HL-60 (cell line): ENCODE measurements around the gene ACOT12.
A peak's percentile ranks its signal among the peaks of the same experiment; 100 is the strongest.
"Not testable (repeated sequence)": the region's sequence is repeated elsewhere in the genome, so short reads cannot be mapped to it uniquely, and the experiment has no call there.

Experiments used
- DNase-seq, 2 experiments: peaks; one replicate each; pipeline ENCODE4 v3.0.0-alpha.2; 2010 to 2020; ENCODE audit warnings: low read depth in 1 of 2, low spot score in 1 of 2
- H3K27ac ChIP-seq: fragments of 250-450 bp; sonication (Bioruptor Pico); replicated peaks from 2 replicates; pipeline ENCODE4 v1.5.1; 2020; ENCODE audit warnings: mild to moderate bottlenecking, moderate library complexity
- H3K27me3 ChIP-seq: fragments of 250-450 bp; sonication (Bioruptor Pico); 2 replicates; pipeline ENCODE4 v1.5.1; 2021; ENCODE audit warnings: mild to moderate bottlenecking, moderate library complexity; ENCODE audit not compliant: insufficient read depth, poor library complexity, severe bottlenecking
- H3K4me3 ChIP-seq: replicated peaks from 2 replicates; pipeline ENCODE4 v1.5.1; 2011; ENCODE audit warnings: mild to moderate bottlenecking, control low read depth, low read length; ENCODE audit not compliant: insufficient read depth
- GABPA ChIP-seq: IDR thresholded peaks from 2 replicates; pipeline ENCODE4 v1.6.1; 2012; ENCODE audit warnings: low read depth
- POLR2AphosphoS5 ChIP-seq: IDR thresholded peaks from 2 replicates; pipeline ENCODE4 v1.6.1; 2012; ENCODE audit warnings: low read depth
- SPI1 ChIP-seq: IDR thresholded peaks from 2 replicates; pipeline ENCODE4 v1.6.1; 2012; ENCODE audit warnings: low read depth, mild to moderate bottlenecking, borderline replicate concordance
- TF ChIP-seq, protein P1 (sequence below): IDR thresholded peaks from one replicate; pipeline ENCODE4 v1.5.1; 2011; ENCODE audit warnings: low read length, control low read depth, inconsistent platforms; ENCODE audit not compliant: insufficient read depth
- TF ChIP-seq, protein P2 (sequence below): IDR thresholded peaks from 2 replicates; pipeline ENCODE4 v1.6.1; 2012; ENCODE audit warnings: low read depth; ENCODE audit not compliant: insufficient replicate concordance

ACOT12 gene

DNA sequence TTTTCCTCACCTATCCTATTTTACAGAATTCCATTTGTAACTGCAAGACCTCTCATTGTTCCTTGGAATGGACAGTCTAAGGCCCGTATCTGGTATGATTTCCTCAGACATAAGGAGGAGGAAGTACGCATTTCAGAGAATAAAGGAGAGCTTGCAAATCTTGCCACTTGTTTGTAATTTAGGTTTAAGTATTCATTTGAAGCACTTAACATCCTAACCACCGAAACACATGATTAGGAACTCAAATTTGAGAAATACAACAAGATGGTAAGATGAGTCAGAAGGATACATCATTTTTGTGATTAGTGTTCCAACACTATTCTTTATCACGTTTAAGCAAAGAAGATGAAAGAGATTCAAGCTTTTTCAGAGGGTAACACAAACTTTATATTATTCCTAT lies 96.4 kb downstream of the ACOT12 start:
- H3K27ac ChIP-seq, result no peak overlapping the region
- DNase-seq, result no peak
- no peak overlapping the region for H3K4me3 ChIP-seq
- TF ChIP-seq, protein P1, sequence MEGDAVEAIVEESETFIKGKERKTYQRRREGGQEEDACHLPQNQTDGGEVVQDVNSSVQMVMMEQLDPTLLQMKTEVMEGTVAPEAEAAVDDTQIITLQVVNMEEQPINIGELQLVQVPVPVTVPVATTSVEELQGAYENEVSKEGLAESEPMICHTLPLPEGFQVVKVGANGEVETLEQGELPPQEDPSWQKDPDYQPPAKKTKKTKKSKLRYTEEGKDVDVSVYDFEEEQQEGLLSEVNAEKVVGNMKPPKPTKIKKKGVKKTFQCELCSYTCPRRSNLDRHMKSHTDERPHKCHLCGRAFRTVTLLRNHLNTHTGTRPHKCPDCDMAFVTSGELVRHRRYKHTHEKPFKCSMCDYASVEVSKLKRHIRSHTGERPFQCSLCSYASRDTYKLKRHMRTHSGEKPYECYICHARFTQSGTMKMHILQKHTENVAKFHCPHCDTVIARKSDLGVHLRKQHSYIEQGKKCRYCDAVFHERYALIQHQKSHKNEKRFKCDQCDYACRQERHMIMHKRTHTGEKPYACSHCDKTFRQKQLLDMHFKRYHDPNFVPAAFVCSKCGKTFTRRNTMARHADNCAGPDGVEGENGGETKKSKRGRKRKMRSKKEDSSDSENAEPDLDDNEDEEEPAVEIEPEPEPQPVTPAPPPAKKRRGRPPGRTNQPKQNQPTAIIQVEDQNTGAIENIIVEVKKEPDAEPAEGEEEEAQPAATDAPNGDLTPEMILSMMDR, result no peak
- no peaks in the 10 kb centered on the region for H3K27me3 ChIP-seq

DNA sequence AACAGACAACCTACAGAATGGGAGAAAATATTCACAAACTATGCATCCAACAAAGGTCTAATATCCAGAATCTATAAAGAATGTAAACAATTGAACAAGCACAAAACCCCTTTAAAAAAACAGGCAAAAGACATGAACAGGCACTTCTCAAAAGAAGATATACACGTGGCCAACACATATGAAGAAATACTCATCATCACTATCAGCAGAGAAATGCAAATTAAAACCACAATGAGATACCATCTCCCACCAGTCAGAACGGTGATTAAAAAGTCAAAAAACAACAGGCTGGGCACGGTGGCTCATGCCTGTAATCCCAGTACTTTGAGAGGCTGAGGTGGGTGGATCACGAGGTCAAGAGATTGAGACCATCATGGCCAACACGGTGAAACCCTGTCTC lies 99.9 kb downstream of the ACOT12 start:
- not testable (repeated sequence) for H3K27ac ChIP-seq, H3K4me3 ChIP-seq, H3K27me3 ChIP-seq, DNase-seq

DNA sequence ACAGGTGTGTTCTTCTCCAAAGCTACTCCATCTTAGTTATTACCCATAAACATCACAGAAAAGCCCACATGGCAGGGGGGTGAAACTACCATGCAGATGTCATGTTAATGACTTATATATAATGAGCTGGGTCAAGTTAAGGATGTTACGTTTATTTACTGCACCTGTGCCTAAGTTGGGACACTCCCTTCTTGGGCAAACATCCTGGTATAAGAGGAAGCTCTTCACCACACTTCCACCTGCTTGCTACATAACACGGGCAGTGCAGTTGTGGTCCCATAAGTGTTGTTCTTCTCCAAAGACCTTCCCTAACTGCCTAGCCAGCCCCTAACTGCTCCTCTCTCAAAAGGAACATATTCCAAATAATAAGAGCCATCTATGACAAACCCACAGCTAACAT lies 101.8 kb downstream of the ACOT12 start:
- DNase-seq, result peak in 1 of 2 experiments; percentile 63
- Histone ChIP-seq H3K27me3 (no peaks in the 10 kb centered on the region), H3K4me3 (no peak overlapping the region), H3K27ac (peak overlapping the region; percentile 31; the same call in 1 of the 2 replicates)
- TF ChIP-seq POLR2AphosphoS5 (peak; percentile 44; the same call in 1 of the 2 replicates), SPI1 (no peak)

DNA sequence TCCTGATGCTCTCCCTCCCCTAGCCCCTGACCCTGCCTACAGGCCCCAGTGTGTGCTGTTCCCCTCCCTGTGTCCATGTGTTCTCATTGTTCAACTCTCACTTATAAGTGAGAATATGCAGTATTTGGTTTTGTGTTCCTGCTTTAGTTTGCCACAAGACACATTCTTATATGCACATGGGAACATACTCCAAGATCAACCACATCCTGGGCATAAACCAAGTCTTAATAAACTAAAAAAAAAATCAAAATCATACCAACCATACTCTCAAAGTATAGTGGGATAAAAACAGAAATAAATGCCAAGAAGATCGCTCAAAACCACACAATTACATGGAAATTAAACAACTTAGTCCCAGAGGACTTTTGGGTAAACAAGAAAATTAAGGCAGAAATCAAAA lies 103.8 kb downstream of the ACOT12 start:
- no peak for DNase-seq
- no peak for TF ChIP-seq SPI1
- TF ChIP-seq POLR2AphosphoS5, result no peak
- TF ChIP-seq, protein P2, sequence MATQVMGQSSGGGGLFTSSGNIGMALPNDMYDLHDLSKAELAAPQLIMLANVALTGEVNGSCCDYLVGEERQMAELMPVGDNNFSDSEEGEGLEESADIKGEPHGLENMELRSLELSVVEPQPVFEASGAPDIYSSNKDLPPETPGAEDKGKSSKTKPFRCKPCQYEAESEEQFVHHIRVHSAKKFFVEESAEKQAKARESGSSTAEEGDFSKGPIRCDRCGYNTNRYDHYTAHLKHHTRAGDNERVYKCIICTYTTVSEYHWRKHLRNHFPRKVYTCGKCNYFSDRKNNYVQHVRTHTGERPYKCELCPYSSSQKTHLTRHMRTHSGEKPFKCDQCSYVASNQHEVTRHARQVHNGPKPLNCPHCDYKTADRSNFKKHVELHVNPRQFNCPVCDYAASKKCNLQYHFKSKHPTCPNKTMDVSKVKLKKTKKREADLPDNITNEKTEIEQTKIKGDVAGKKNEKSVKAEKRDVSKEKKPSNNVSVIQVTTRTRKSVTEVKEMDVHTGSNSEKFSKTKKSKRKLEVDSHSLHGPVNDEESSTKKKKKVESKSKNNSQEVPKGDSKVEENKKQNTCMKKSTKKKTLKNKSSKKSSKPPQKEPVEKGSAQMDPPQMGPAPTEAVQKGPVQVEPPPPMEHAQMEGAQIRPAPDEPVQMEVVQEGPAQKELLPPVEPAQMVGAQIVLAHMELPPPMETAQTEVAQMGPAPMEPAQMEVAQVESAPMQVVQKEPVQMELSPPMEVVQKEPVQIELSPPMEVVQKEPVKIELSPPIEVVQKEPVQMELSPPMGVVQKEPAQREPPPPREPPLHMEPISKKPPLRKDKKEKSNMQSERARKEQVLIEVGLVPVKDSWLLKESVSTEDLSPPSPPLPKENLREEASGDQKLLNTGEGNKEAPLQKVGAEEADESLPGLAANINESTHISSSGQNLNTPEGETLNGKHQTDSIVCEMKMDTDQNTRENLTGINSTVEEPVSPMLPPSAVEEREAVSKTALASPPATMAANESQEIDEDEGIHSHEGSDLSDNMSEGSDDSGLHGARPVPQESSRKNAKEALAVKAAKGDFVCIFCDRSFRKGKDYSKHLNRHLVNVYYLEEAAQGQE, result no peak
- TF ChIP-seq, protein P1, result no peak
- TF ChIP-seq GABPA, result no peak

DNA sequence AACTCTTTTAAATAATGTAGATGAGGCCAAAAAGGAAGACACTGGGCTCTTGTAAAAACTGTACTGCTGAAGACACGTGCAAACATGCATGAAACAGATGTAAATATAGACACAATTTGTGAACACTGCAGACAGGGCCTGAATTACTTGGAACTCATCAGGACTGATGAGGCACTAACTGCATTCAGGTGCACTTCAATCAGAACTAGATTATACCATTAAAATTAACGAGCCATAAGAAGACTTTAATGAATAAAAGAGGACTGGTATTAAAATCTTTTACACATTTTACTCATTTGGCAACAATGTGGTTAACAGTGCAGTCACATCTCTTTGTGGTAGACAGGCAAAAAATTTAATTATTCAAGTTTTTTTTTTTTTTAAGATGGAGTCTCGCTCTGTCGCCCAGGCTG lies 105.9 kb downstream of the ACOT12 start:
- Histone ChIP-seq H3K4me3 (no peak overlapping the region), H3K27me3 (no peaks in the 10 kb centered on the region), H3K27ac (no peak overlapping the region)
- DNase-seq, result no peak
- TF ChIP-seq, protein P1, result no peak
- TF ChIP-seq SPI1 (no peak), GABPA (no peak), POLR2AphosphoS5 (no peak)
- TF ChIP-seq, protein P2, result no peak

More for the DNA sequence above, 103.8 kb downstream of the ACOT12 start:
- H3K27me3 ChIP-seq, result no peaks in the 10 kb centered on the region
- no peak overlapping the region for H3K27ac ChIP-seq
- H3K4me3 ChIP-seq, result no peak overlapping the region
